Liver (tissue), 9 donors: Measurements from ENCODE around the gene HBG1. TPM values are rescaled to one million over a fixed set of nuclear protein-coding genes. Genes with fewer than 3 reads are reported as not detected.
A peak's percentile ranks its signal among the peaks of the same experiment; 100 is the strongest.

Experiments used
- DNase-seq: peaks from one replicate; pipeline ENCODE4 v3.0.0-alpha.2; 2017; ENCODE audit warnings: low spot score
- H3K27ac ChIP-seq, 2 donors: one replicate each; pipeline ENCODE4 v1.7.0; 2013; ENCODE audit warnings: inconsistent platforms in 2 of 2, low read length in 2 of 2, control low read depth in 1 of 2, low read depth in 1 of 2, mild to moderate bottlenecking in 1 of 2
- H3K27me3 ChIP-seq, 4 donors: one replicate each; pipeline versions ENCODE4 v1.6.1 to v1.7.0; 2013; ENCODE audit warnings: low read length in 3 of 4, inconsistent platforms in 1 of 4, mild to moderate bottlenecking in 1 of 4, moderate library complexity in 1 of 4; ENCODE audit not compliant: control insufficient read depth in 4 of 4, insufficient read depth in 4 of 4
- H3K36me3 ChIP-seq, 4 donors: one replicate each; pipeline versions ENCODE4 v1.6.1 to v1.7.0; 2013; ENCODE audit warnings: low read length in 3 of 4, mild to moderate bottlenecking in 3 of 4, low read depth in 1 of 4, moderate library complexity in 1 of 4; ENCODE audit not compliant: control insufficient read depth in 4 of 4, insufficient read depth in 3 of 4
- H3K4me1 ChIP-seq, 4 donors: one replicate each; pipeline versions ENCODE4 v1.6.1 to v1.7.0; 2013; ENCODE audit warnings: low read length in 3 of 4, mild to moderate bottlenecking in 3 of 4, moderate library complexity in 1 of 4; ENCODE audit not compliant: control insufficient read depth in 4 of 4, insufficient read depth in 4 of 4
- H3K4me3 ChIP-seq, 3 donors: one replicate each; pipeline versions ENCODE4 v1.6.1 to v1.7.0; 2013; ENCODE audit warnings: low read length in 3 of 3, control low read depth in 1 of 3, low read depth in 1 of 3, mild to moderate bottlenecking in 1 of 3
- H3K9ac ChIP-seq, 2 donors: one replicate each; pipeline ENCODE4 v1.7.0; 2013; ENCODE audit warnings: low read length in 2 of 2, mild to moderate bottlenecking in 2 of 2, moderate library complexity in 2 of 2, control low read depth in 1 of 2, low read depth in 1 of 2
- H3K9me3 ChIP-seq, 4 donors: one replicate each; pipeline versions ENCODE4 v1.6.1 to v1.7.0; 2013; ENCODE audit warnings: low read length in 3 of 4; ENCODE audit not compliant: control insufficient read depth in 4 of 4
- EGR1 ChIP-seq, 2 donors: IDR thresholded peaks; 2 replicates each; pipeline ENCODE4 v1.6.1; 2016 to 2018; ENCODE audit warnings: antibody characterized with exemption in 2 of 2, low read depth in 2 of 2
- FOXA1 ChIP-seq: IDR thresholded peaks from 2 replicates; pipeline ENCODE4 v1.6.1; 2016; ENCODE audit warnings: antibody characterized with exemption
- GABPA ChIP-seq, 2 donors: IDR thresholded peaks in 1 of 2; conservative IDR thresholded peaks in 1 of 2; 2 replicates each; pipeline ENCODE4 v1.6.1; 2016; ENCODE audit warnings: antibody characterized with exemption in 2 of 2, mild to moderate bottlenecking in 1 of 2, moderate library complexity in 1 of 2
- HNF4A ChIP-seq, 2 donors: conservative IDR thresholded peaks; 2 replicates each; pipeline ENCODE4 v1.6.1; 2016; ENCODE audit warnings: antibody characterized with exemption in 2 of 2, mild to moderate bottlenecking in 2 of 2
- HNF4G ChIP-seq: IDR thresholded peaks from 2 replicates; pipeline ENCODE4 v1.6.1; 2016; ENCODE audit warnings: antibody characterized with exemption
- RAD21 ChIP-seq, 2 donors: IDR thresholded peaks; 2 replicates each; pipeline ENCODE4 v1.6.1; 2016; ENCODE audit warnings: antibody characterized with exemption in 2 of 2, mild to moderate bottlenecking in 2 of 2
- REST ChIP-seq: IDR thresholded peaks from 2 replicates; pipeline ENCODE4 v1.6.1; 2016; ENCODE audit warnings: antibody characterized with exemption, mild to moderate bottlenecking
- RXRA ChIP-seq, 2 donors: IDR thresholded peaks; 2 replicates each; pipeline ENCODE4 v1.6.1; 2017 to 2018; ENCODE audit warnings: antibody characterized with exemption in 2 of 2, mild to moderate bottlenecking in 1 of 2
- SP1 ChIP-seq: IDR thresholded peaks from 2 replicates; pipeline ENCODE4 v1.6.1; 2018; ENCODE audit warnings: antibody characterized with exemption, mild to moderate bottlenecking
- TAF1 ChIP-seq: conservative IDR thresholded peaks from 2 replicates; pipeline ENCODE4 v1.6.1; 2016; ENCODE audit warnings: antibody characterized with exemption, mild to moderate bottlenecking
- YY1 ChIP-seq: IDR thresholded peaks from 2 replicates; pipeline ENCODE4 v1.6.1; 2016; ENCODE audit warnings: antibody characterized with exemption, mild to moderate bottlenecking
- ZBTB33 ChIP-seq: IDR thresholded peaks from 2 replicates; pipeline ENCODE4 v1.6.1; 2016; ENCODE audit warnings: antibody characterized with exemption
- WGBS: extraction: QIAGEN DNeasy Blood & Tissue Kit; methylation state at CpG from one replicate; pipeline ENCODE4 v1.1.7; 2013; 5-methylcytosine and 5-hydroxymethylcytosine counted together
- polyA plus RNA-seq, 2 donors: library from polyadenylated mRNA; stranded (reverse) in 1 of 2; unstranded in 1 of 2; fragments of 200-250 nt in 1 of 2; fragments of >200 nt in 1 of 2; fragmentation: Nextera tagmentation in 1 of 2; extraction: Ambion mirVana in 1 of 2; gene quantifications; one replicate each; pipeline versions ENCODE4 v1.2.1 to v1.2.3, GENCODE V29; 2013 to 2015
- total RNA-seq, 2 donors: library from RNA; depleted of rRNA; stranded (reverse); fragments of >200 nt; gene quantifications; one replicate each; pipeline ENCODE4 v1.2.3, GENCODE V29; 2014
- TF ChIP-seq, protein P1 (sequence below): IDR thresholded peaks from 2 replicates; pipeline ENCODE4 v1.6.1; 2016; ENCODE audit warnings: antibody characterized with exemption
- TF ChIP-seq, protein P2 (sequence below): fragments of 150-350 bp; IDR thresholded peaks from 2 replicates; pipeline ENCODE4 v1.5.1; 2017; ENCODE audit warnings: improper control_type of control experiment, low read depth, low read length; ENCODE audit not compliant: missing input control
- TF ChIP-seq, protein P3 (sequence below): IDR thresholded peaks from 2 replicates; pipeline ENCODE4 v1.6.1; 2016; ENCODE audit warnings: antibody characterized with exemption
- donor health status: healthy.
- donor health status: healthy.
- donor health status: healthy.
- donor health status: healthy.
- donor health status: healthy.

Gene HBG1
- total and polyA plus RNA-seq, 4 donors = 75.1 TPM; not detected in 3

DNA sequence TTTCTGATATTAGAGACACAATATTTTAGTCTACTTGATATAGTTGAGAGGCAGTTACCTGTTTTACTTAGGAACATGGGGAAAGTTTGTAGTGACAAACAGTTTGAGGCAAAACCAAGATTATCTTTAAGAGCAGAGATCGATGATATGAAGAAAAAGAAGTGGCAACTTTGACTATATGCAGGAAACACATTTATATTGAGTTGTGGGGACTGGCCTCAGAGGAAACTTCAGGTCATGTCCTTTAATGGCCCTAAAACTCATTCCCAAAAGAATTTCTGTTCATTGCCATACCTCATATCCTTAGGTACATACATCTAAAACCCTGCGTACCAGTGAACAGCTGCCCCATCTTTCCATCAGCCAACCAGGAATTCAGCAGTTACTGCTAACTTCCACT is 4.5 kb downstream of the HBG1 start (continued):
- TF ChIP-seq, protein P1, sequence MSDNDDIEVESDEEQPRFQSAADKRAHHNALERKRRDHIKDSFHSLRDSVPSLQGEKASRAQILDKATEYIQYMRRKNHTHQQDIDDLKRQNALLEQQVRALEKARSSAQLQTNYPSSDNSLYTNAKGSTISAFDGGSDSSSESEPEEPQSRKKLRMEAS = no peak

DNA sequence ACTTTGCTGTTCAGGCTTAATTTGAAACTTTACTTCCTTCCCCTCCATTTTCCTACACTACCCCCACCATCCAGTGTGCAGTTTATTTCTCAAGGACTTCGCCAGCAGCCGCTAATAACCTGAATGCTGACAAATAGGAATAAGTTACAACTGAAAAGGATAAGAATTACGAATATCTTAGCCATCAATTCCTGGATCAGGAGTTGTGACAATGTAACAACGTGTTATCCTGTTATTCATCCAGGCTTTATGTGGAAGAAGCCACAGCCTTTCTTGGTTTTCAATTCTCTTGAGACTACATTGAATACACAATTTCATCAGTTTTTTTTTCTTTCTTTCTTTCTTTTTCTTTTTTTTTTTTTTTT is 5.9 kb downstream of the HBG1 start:
- Histone ChIP-seq H3K9me3 (peaks cover 0 to 2% (median 0%) of the 10 kb centered on the region in 4 donors), H3K27ac (no peak overlapping the region), H3K4me3 (no peak overlapping the region), H3K36me3 (no peaks in the 10 kb centered on the region), H3K4me1 (no peaks in the 10 kb centered on the region), H3K9ac (no peak overlapping the region), H3K27me3 (peaks cover 0 to 3% (median 0%) of the 10 kb centered on the region in 4 donors)
- 73% methylated on average over 4 of the region's 4 CpGs for WGBS
- DNase-seq = no peak
- TF ChIP-seq, protein P1 = no peak
- no peak for TF ChIP-seq EGR1 (IDR thresholded peaks at IDR 0.05; ENCODE audit: low read depth in 2 of 2)
- TF ChIP-seq, protein P2, sequence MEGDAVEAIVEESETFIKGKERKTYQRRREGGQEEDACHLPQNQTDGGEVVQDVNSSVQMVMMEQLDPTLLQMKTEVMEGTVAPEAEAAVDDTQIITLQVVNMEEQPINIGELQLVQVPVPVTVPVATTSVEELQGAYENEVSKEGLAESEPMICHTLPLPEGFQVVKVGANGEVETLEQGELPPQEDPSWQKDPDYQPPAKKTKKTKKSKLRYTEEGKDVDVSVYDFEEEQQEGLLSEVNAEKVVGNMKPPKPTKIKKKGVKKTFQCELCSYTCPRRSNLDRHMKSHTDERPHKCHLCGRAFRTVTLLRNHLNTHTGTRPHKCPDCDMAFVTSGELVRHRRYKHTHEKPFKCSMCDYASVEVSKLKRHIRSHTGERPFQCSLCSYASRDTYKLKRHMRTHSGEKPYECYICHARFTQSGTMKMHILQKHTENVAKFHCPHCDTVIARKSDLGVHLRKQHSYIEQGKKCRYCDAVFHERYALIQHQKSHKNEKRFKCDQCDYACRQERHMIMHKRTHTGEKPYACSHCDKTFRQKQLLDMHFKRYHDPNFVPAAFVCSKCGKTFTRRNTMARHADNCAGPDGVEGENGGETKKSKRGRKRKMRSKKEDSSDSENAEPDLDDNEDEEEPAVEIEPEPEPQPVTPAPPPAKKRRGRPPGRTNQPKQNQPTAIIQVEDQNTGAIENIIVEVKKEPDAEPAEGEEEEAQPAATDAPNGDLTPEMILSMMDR = no peak
- TF ChIP-seq FOXA1 = no peak
- TF ChIP-seq TAF1 = no peak
- TF ChIP-seq HNF4G = no peak
- no peak for TF ChIP-seq YY1

GRCh38 chr11:5242933-5243815 is 6.5 kb downstream of the HBG1 start:
- Histone ChIP-seq H3K36me3 (no peaks in the 10 kb centered on the region), H3K9me3 (peaks cover 0 to 2% (median 0%) of the 10 kb centered on the region in 4 donors), H3K27me3 (peaks cover 0 to 3% (median 0%) of the 10 kb centered on the region in 4 donors), H3K9ac (no peak overlapping the region), H3K4me3 (no peak overlapping the region), H3K27ac (no peak overlapping the region), H3K4me1 (no peaks in the 10 kb centered on the region)
- 67% methylated on average over 7 of the region's 7 CpGs for WGBS
- DNase-seq = peak; percentile 36
- TF ChIP-seq ZBTB33 = no peak
- TF ChIP-seq GABPA (IDR thresholded peaks at IDR 0.05 in 1 of 2, conservative IDR thresholded peaks at IDR 0.05 in 1 of 2) = no peak

GRCh38 chr11:5242208-5242607 is 7.4 kb downstream of the HBG1 start:
- no peak for DNase-seq
- Histone ChIP-seq H3K9me3 (peaks cover 0 to 2% (median 0%) of the 10 kb centered on the region in 4 donors), H3K4me1 (no peaks in the 10 kb centered on the region), H3K27me3 (peaks cover 0 to 3% (median 0%) of the 10 kb centered on the region in 4 donors), H3K9ac (no peak overlapping the region), H3K36me3 (no peaks in the 10 kb centered on the region), H3K4me3 (no peak overlapping the region), H3K27ac (no peak overlapping the region)
- 49% methylated on average over 2 of the region's 2 CpGs for WGBS
- no peak for TF ChIP-seq HNF4A (conservative IDR thresholded peaks at IDR 0.05)
- TF ChIP-seq RAD21 (IDR thresholded peaks at IDR 0.05) = no peak
- TF ChIP-seq GABPA (IDR thresholded peaks at IDR 0.05 in 1 of 2, conservative IDR thresholded peaks at IDR 0.05 in 1 of 2) = no peak
- TF ChIP-seq REST = no peak
- TF ChIP-seq, protein P1 = no peak
- TF ChIP-seq YY1 = no peak
- TF ChIP-seq, protein P3, sequence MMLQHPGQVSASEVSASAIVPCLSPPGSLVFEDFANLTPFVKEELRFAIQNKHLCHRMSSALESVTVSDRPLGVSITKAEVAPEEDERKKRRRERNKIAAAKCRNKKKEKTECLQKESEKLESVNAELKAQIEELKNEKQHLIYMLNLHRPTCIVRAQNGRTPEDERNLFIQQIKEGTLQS = no peak
- TF ChIP-seq EGR1 (IDR thresholded peaks at IDR 0.05; ENCODE audit: low read depth in 2 of 2) = no peak
- no peak for TF ChIP-seq RXRA (IDR thresholded peaks at IDR 0.05)
- no peak for TF ChIP-seq HNF4G
- TF ChIP-seq SP1 = no peak
